ENCODE data around the gene SUSD1.
A peak's percentile ranks its signal among the peaks of the same experiment; 100 is the strongest.

SUSD1 gene

GRCh38 chr9:112031400-112031799 lies 143.7 kb downstream of the SUSD1 start:
- H3K4me3 ChIP-seq (ENCODE audit: low read depth, low read length): no peak overlapping the region
- no peak for TF ChIP-seq CTCF (IDR thresholded peaks at IDR 0.05; ENCODE audit: borderline replicate concordance, insufficient read depth, low read depth, low read length)

- no peak overlapping the region for H3K4me3 ChIP-seq (ENCODE audit: low read depth, low read length)
Measured at GRCh38 chr9:112029921-112030444, 145.1 kb downstream of the SUSD1 start.

GRCh38 chr9:112028242-112029221 lies 146.6 kb downstream of the SUSD1 start:
- TF ChIP-seq CTCF (IDR thresholded peaks at IDR 0.05; ENCODE audit: borderline replicate concordance, insufficient read depth, low read depth, low read length): no peak
- H3K4me3 ChIP-seq (ENCODE audit: low read depth, low read length): peak overlapping the region; percentile 60

More at GRCh38 chr9:112029921-112030444, 145.1 kb downstream of the SUSD1 start:
- TF ChIP-seq CTCF (IDR thresholded peaks at IDR 0.05; ENCODE audit: borderline replicate concordance, insufficient read depth, low read depth, low read length): no peak

GRCh38 chr9:112025850-112026249 lies 149.2 kb downstream of the SUSD1 start:
- TF ChIP-seq CTCF (IDR thresholded peaks at IDR 0.05; ENCODE audit: borderline replicate concordance, insufficient read depth, low read depth, low read length): no peak
- H3K4me3 ChIP-seq (ENCODE audit: low read depth, low read length): no peak overlapping the region

GRCh38 chr9:112021742-112022141 lies 153.4 kb downstream of the SUSD1 start:
- no peak overlapping the region for H3K4me3 ChIP-seq (ENCODE audit: low read depth, low read length)
- TF ChIP-seq CTCF (IDR thresholded peaks at IDR 0.05; ENCODE audit: borderline replicate concordance, insufficient read depth, low read depth, low read length): no peak

- no peak overlapping the region for H3K4me3 ChIP-seq (ENCODE audit: low read depth, low read length)
- TF ChIP-seq CTCF (IDR thresholded peaks at IDR 0.05; ENCODE audit: borderline replicate concordance, insufficient read depth, low read depth, low read length): no peak
Measured at GRCh38 chr9:112020680-112021596, 154.2 kb downstream of the SUSD1 start.
